GM19372 (cell line): ENCODE results near the gene SH3BP2.

Experiments
- ATAC-seq: cut with Tn5 transposase; IDR thresholded peaks from one replicate; pipeline ENCODE4 v1.9.1; 2021; ENCODE audit warnings: mild to moderate bottlenecking, low read depth, moderate library complexity; ENCODE audit not compliant: unreplicated experiment

The SH3BP2 gene

DNA sequence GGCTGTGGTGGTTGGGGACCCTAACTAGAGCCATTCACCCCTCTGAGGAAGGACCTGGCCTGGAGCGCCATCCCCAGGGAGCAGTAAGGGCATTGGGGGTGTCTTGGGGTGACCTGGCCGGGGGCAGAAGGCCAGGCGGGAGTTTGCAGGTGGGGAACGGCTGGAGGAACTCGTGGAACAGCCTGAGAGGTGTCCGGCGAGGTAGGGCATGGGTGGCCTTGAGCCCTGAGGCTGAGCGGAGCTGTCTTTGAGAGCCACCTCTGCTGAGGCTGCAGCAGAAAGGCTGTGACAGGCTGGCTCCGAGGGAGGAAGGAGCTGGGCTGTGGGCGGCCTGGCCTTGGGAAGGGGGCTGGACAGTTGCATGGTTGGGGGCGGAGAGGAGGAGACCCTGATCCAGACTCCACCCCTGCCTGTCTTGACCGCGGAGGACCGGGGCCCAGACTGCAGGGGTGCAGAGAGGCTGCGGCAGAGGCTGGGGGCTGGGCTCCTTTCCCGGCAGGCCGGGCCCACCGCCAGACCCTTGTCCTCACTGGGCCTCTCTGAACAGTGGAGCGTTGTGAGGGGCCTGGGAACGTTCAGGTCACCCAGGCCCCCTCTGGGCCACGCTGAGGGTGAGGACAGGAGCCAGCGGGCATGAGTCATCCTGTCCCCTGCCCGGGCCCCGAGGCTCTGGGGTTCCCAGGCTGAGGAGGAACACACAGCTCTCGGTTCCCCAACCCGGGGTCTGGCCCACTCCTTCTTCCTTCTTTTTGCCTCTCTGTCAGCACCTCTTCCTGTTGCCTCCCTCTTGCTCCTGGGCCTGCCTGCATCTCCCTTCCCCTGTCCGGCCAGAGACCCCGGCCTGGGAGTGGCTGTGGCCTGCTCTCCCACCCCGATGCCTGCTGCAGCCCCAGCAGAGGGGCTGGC, 8.1 kb downstream of the SH3BP2 start:
- ATAC-seq = no peak

DNA sequence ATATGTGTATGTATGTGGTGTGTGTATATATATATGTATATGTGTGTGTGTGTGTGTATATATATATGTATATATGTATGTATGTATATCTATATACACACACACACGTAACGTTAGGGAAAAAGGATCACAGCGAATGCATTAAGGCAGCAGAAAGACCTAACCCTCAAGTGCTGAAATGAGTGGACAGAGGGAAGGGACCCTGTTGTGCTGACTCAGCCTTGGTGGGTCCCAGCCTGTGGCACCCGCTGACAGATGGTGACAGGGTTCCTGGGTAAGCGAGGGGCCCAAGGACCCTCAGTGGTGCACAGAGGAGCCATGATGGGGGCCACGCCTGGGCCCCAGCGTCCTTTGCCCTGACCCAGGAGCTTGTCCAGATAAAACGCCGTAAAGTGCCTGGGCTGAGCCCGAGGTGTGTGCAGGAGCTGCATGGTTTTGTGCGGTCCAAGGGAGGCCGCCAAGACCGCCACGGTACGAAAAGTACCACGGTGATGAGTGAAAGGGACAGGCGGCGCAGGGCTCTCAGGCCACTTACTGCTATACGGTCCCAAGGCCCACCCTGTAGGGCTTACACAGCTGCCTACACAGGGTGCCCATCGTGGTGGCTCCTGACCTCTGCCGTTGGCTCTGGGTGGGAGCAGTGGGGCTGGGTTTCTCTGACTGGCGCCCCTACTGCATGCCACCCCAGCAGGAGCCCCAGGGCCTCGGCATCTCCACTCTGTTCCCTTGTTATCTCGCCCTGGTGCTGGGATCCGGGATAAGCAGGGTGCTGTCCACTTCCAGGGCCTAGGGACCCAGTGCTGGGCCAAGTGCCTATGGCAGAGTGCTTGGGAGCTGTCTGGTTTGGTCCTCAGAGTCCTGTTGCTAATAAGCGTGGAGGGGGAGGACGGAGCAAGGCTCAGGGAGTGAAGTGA, 10.0 kb downstream of the SH3BP2 start:
- ATAC-seq = no peak

DNA sequence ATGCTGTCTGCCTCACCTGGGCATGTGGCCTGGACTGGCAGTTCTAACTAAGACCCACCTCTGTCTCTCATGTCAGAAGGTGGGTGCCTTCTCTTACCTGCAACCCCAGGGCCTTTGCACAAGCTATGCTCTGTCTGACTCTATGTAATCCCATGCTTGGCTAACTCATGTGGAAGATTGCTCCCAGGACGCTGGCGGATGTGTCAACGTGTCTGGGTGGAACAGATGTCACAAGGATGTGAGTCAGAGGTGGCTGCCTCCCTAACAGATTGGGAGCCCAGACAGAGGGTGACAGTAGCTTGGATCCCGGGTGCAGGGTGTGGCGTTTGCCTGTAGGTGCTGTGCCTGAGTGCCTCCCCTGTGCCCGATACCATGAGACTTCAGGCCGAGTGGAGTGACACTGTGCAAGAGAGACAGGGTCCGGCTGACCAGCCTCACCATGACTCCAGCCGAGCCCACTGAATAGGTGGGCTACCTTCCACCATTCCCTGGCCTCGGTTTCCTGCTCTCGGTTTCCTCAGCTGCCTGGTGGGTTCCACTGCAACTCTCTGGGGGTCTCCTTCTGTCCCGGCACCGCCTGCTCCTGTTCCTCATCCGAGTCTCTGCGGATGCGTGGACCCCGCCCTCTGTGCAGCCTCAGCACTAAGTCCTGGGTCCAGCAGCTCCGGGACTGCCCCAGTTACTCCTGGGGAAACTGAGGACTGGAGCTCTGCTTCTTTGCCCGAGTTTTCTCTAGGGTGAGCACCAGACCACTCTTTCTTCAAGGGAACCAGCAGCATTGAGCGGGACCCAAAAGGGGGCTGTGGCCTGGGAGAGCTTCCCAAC, 11.0 kb downstream of the SH3BP2 start:
- ATAC-seq = no peak

DNA sequence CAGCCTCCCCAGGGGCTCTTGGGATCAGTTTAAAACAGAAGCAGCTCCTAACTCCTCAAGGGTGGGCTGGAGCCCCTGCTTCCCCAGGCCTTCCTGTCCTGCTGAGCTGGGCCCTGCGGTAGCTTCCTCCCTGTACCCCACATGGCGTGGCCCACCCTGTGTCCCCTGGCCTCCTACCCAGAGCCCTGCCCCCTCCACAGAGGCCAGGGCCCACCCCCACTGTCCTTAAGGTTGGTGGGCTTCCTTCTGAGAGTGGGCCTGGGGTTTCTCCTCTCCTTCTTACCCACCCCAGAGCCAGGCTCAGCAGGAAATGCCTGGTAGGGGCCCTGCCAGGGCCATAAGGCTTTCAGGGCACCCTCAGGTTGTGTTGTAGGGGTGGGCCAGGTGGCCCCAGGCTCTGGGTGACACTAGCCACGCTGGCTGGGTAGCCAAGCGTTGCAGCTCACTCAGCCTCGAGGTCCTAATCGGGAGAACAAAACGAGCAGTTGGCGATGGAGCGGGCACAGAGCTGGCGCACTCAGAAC, 11.6 kb downstream of the SH3BP2 start:
- no peak for ATAC-seq

DNA sequence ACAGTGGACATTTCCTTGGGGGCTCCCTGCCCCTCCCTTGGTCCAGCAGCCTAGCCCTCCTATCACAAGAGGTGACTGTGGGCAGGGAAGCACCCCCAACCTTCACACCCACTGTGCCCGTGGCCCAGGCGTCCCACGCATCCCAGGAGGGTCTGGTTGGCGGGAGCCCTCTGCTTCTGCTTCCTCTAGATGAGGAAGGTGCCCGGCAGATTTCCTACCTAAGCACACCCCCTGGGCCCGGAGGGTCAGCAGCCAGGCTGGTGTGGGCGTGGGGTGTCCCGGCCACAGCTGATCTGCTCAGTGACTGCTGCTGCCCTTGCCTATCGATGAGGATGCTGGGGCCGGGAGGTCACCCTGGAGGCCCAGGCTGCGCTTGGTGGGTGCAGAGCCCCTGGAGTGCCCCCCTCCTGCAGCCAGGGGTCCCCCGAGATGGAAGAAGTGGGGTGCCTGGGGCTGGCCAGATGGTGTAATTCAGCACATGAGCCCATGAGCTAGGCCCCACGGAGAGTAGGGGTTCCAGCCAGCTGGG, 12.2 kb downstream of the SH3BP2 start:
- no peak for ATAC-seq

DNA sequence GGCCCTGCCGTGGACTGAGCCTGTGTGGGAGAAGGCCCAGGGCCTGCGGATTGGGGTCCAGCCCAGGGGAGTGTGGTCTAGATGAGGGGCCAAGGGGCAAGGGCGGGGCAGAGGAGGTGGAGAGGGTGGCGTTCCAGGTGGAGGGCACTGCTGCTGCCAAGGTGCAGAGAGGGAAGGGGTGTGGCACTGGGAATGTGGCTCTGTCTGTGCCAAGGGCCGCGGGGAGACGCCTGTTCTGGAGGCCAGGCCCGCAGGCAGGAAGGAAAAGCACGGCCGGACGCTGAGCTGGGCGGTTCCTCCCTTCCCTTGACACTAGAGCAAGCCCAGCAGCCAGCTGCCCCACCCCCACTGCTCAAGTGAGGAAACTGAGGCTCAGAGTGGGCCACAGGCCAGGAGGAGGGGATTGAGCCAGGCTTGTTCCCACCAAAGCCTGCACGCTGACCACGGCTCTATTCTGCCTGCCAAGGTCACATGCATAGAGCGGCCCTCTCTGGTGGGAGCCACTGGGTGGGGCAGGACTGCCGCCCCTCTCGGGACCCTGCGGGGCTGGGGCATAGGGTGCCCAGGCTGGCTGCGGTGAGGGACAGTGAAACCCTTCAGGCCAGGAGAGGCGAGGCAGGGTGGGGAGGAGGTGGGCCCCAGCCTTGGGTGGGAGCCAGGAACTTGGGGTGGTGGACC, 13.0 kb downstream of the SH3BP2 start:
- ATAC-seq = no peak

DNA sequence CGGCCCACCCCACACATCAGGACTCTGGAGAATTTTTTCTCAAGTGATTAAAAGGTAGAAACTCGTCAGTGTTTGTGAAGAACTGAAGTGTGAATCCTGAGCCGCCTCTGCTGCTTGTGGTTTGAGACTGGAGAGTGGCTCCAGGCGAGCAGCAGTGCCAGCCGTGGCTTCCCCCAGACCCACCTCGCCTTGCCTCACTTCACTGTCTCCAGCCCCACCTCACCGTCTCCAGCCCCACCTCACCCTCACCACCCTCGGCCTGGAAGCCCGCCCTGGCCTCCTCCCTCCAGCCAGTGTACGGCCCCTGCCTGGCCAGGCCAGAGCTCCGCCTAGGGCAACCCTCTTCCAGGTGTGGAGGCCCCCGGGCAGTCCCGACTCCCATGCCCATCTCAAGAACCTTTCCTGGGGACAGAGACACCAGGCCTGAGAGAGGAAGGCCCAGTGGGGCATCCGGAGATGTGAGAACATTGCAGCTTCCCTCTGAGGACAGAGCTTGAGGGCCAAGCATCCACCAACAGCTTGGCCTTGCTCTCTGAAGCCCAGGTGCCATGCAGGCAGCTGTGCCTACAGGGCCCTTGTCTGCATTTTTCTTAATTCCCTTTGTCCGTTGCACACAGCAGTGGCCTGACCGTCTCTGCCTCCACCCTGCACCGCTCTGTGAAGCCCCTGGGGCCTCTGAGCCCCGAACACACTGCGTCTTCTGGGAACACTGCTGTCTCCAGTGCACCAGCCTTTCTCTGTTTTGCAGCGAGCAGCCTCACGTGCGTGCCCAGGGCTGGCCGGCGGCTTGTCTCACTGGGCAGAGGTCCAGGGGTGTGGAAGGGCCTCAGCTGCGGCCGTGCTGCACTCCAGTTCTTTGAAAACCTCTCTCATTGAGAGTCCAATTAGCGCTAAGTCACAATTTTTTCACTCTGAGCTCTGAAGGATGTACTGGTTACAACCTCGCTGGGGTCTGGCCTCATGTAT, 13.8 kb downstream of the SH3BP2 start:
- no peak for ATAC-seq

DNA sequence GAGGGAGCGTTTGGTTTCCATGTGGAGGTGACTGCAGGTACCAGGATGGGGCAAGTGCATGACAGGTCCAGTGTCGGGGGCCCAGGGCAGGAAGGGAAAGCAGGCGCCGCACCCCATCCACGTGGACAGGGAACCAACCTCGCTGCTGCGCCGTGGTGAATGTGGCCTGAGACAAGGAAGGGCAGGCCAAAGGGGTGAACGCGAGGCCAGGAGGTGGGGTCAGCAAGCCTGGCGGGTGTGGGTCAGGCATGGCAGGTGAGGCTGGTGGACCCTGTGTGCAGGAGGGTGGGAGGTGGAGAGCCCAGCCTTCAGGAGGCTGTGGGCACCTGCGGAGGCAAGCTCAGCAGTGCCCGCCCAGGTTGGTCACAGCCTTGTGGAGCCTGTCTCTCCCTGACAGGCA, 14.7 kb downstream of the SH3BP2 start:
- ATAC-seq = no peak

DNA sequence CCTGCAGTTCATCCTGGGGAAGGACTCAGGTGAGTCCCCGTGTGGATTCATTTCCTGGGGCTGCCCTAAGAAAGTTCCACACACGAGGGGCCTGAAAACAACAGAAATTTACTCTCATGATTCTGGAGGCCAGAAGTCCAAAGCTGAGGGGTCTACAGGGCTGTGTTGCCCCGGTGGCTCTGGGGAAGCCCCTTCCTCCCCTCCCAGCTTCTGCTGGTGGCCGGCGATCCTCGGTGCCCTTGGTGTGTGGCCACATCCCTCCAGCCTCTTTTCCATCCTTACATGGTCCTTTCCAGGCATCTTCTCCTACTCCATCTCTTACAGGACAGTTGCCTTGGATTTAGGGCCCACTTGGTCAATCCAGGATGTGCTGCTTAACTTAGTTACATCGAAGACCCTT, 15.1 kb downstream of the SH3BP2 start:
- ATAC-seq = no peak

DNA sequence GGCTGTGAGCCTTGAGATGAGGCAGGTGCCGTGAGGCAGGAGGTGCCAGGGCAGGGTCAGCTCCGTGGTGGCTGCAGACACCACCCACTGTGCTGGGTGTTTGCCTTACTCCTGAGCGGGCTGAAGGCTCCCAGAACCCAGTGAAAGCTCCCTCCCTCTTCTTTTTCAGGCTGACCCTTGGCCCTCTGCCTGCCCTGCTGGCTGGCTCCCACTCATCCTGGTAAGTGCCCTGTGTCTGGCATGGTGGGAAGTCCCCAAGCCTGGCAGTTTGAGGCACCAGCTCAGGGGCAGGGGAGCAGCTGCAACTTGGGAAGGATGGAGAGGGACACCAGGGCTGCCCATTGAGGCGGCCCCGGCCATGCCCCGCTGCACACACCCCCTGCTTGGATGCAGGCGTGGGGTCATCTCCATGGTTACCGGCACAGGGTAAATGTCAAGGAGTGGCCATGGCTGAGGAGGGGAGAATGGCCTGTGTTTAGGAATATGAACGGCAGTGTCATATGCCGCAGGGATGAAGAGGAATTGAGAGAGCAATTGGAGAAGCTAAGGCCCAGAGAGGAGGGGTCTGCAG, 16.8 kb downstream of the SH3BP2 start:
- ATAC-seq = no peak

DNA sequence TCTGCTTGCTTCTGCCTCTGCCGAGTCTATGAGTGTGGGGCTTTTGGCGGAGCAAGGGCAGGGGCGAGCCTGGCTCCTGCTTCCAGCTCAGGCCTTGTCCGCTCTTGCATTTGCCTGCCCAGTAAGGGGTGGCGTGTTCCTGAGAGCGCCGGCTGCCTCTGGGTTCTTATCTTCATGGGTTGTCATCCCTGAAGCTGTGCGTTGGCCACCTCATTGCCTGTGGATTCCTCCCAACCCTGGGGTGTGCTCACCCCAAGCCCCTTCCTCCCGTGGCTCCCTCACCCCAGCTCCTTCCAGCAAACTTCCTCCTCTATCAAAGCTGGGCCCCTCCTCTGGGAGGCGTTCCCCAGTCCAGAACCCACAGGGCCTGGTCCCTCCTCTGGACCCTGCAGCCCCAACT, 17.5 kb downstream of the SH3BP2 start:
- ATAC-seq = no peak

DNA sequence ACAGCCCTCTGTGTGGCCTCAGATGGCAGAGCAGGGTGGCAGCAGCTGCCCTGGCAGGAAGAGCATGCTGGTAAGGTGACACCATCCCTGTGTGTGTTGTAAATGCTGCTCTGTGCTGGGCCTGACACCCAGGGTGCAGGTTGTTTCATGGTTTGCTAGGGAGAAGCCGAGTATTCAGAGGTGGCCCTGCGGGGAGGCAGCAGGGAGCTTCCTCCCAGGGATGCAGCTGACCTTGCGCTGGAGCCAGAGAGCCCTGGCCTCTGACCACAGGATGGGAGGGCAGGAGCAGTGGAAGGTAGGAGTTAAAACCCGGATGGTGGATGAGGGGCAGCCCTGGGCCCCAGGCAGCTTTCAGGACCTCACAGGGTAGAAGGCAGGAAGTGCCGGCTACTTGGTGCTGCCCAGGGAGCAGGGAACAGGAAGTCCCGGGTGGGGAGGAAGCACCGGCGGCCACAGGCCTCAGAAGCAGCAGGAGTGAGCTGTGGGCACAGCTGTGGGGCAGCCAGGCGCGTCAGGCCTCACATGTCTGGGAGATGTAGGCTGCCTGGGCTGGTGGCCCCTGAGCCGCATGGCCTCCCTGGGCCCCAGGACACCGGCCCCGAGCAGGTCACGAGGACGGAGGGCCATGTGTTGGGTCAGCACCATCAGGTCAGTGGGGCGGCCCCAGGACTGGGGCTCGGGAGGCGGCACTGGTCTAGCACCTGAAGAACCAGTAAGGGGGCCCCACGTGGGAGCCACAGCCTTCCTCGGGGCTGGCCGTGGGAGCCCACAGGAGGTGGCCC, 19.1 kb downstream of the SH3BP2 start:
- ATAC-seq = no peak

DNA sequence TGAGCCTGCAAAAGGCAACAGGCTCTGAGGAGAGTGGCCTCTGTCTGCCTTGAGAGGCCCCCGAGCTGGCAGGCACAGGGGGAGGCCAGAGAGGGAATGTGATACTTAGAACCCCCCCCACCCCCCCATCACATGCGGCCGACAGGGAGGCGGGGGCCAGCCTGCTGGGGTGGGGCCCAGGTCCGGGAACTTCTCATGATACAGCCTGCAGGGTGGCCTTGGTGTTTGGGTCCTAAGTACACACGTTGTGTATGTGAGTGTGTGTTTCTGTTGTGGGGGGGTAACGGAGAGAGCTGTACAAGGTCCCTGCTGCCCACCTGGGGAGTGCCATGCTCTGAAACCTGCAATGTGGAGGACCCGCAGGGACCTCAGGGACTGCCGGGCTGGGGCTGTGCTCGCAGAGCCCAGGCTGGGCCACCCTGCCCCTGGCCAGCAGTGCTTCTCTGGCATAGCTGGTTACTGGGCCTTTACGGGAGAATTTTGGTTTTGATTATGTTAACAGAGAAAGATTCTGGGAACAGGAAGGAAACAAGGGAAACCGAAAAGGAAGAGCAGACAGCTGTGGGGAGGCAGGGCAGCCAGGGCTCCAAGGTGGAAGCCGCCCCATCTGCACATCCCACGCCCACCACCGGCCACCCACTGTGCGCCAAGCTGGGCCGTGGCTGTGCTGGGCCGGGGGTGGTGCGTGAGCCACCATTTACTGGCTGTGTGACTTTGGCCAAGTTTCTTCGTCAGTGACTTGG, 19.9 kb downstream of the SH3BP2 start:
- no peak for ATAC-seq

DNA sequence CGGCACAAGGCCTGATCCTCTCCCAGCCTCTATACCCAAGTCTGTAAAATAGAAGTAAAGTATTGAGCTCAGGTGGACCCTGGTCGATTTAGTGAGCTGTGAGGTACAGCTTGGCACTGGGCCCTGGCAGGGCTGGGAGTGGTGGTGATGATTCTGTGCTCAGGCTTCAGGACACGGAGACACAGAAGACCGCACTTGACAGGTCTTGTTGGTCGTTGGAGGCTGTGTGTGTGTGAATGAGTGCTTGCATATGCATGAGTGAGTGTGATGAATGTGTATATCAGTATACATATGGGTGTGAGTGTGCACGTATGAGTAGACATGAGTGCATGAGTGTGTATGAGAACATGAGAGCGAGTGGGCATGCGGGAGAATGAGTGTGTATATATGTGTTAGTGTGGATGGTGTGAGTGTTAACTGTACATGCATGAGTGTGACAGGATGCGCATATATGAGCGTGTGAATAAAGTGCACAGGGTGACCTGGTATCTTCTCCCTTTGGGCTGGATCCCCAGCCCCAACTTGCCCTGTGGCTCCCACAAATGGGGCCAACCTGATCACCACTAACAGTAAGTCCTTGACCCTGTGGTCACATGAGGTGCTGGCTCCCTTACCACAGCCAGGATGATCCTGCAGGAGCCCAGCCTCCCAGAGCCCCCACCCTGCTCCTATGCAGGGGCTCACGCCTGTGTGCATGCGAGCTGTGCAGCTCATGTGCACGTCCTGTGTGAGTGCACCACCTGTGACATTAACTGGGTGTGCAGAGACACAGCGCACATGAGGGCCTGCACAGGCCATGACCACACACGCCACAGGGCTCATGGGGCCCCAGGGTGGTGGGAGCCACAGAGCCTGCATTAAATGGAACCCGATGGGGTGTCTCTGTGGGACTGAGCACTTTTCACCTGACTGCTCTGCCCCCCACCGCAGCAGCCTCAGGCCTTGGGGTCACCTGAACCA, 20.8 kb downstream of the SH3BP2 start:
- ATAC-seq = no peak

DNA sequence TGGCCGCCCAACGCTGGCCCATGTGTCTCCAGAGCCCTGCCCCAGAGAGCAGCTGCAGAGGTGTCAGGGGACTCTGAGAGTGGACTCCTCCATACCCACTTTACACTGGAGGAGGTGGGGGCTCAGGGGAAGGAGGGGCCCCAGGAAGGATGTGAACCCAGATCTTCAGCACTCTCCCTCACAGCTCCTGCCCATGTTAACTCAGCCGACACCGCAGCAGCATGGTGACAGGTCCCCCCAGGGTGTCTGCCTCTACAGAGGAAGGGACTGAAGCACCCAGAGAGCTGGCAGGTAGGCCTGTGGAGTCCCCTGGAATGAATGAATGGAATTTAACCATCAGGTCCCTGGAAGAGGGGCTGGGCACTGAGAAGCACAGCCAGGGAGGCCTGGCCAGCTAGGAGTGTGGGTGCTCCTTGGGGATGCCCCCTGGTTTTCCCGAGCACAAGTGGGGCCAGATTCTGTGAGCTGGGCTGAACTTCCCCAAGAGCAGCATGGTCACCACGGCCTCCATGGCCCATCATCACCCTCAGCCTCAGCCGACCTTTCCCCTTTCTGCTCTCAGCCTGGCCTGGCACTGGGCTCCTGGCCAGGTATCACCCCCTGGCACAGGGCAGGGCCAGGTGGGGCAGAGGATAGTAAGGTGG, 21.9 kb downstream of the SH3BP2 start:
- ATAC-seq = no peak
